Muscle layer of duodenum (tissue), 2 donors: ENCODE data around the gene FLNB.

Source experiments
- H3K27ac ChIP-seq: one replicate; pipeline ENCODE4 v1.7.0; 2013; ENCODE audit warnings: mild to moderate bottlenecking, low read length
- H3K27me3 ChIP-seq: one replicate; pipeline ENCODE4 v1.7.0; 2013; ENCODE audit warnings: low read depth, mild to moderate bottlenecking, control low read depth, low read length
- H3K36me3 ChIP-seq, 2 donors: one replicate each; pipeline ENCODE4 v1.7.0; 2013; ENCODE audit warnings: low read length in 2 of 2, control low read depth in 1 of 2, mild to moderate bottlenecking in 1 of 2; ENCODE audit not compliant: insufficient read depth in 2 of 2, control insufficient read depth in 1 of 2
- H3K4me1 ChIP-seq, 2 donors: one replicate each; pipeline ENCODE4 v1.7.0; 2013; ENCODE audit warnings: low read length in 2 of 2, mild to moderate bottlenecking in 2 of 2, control low read depth in 1 of 2, moderate library complexity in 1 of 2; ENCODE audit not compliant: insufficient read depth in 2 of 2, control insufficient read depth in 1 of 2
- H3K4me3 ChIP-seq, 2 donors: one replicate each; pipeline ENCODE4 v1.7.0; 2013; ENCODE audit warnings: low read length in 2 of 2, low read depth in 1 of 2, mild to moderate bottlenecking in 1 of 2
- H3K9me3 ChIP-seq, 2 donors: one replicate each; pipeline ENCODE4 v1.7.0; 2013; ENCODE audit warnings: low read length in 2 of 2, control low read depth in 1 of 2, mild to moderate bottlenecking in 1 of 2; ENCODE audit not compliant: control insufficient read depth in 1 of 2
- donor health status: healthy.

The FLNB gene

GRCh38 chr3:58137306-58137705, 129.1 kb downstream of the FLNB start:
- Histone ChIP-seq H3K9me3 (no peaks in the 10 kb centered on the region), H3K27me3 (no peaks in the 10 kb centered on the region), H3K4me1 (peaks cover 0 to 5% of the 10 kb centered on the region in 2 donors), H3K27ac (no peak overlapping the region), H3K4me3 (no peak overlapping the region), H3K36me3 (peaks cover 75 to 82% of the 10 kb centered on the region in 2 donors)

DNA sequence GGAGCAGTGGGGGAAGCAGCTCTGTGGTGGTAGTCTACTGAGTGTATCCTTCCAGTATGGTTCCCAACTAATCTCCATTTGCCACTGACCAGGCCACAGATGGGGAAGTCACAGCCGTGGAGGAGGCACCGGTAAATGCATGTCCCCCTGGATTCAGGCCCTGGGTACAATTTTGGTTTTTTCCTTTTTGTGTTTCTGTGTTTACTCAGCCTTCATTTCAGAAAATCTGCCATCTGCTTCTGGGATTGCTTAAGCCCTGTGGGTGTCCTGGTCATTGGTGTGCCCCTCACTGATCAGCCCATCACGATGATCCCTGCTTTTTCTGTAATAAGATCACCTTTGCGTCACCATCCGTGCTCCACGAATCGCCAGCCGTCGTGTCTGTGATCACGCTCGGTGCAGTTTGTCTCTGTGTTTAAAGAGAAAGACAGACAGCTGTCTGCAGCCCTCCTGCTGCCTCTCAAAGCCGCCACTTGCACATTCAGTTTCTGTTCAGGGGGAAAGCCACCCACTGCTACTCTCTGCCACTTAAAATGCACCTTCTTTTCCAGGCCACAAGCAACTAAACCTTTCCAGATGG, 133.6 kb downstream of the FLNB start:
- H3K27me3 ChIP-seq = no peaks in the 10 kb centered on the region
- no peak overlapping the region for H3K27ac ChIP-seq
- no peaks in the 10 kb centered on the region for H3K9me3 ChIP-seq
- H3K4me1 ChIP-seq = peaks cover 0 to 5% of the 10 kb centered on the region in 2 donors
- H3K4me3 ChIP-seq = no peak overlapping the region
- peaks cover 73 to 85% of the 10 kb centered on the region in 2 donors for H3K36me3 ChIP-seq

DNA sequence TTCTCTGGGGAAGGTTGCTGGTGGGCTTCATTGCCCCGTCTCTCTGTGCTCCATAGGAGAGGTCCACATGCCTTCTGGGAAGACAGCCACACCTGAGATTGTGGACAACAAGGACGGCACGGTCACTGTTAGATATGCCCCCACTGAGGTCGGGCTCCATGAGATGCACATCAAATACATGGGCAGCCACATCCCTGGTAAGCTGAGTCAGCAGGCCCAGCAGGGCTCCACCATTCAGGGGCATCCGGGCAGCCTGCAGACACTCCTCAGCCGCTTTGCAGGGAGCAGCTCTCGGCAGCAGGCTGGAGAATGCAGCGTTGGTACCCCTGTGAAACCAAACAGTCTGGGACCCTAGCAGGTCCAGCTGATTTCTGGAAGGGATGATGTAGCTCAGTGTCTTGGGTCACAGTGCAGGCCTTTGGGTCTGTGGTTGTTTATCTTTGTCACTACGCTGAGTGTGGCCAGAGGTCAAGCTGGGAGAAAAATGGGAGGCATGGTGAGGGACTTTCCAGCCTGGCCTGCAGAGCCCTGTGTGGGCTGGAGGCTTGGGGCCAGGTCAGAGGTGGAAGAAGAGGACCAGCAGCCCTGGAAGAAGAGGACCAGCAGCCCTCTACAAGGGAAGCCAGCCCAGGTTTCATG, 135.3 kb downstream of the FLNB start:
- Histone ChIP-seq H3K27ac (no peak overlapping the region), H3K4me3 (no peak overlapping the region), H3K9me3 (no peaks in the 10 kb centered on the region), H3K27me3 (no peaks in the 10 kb centered on the region), H3K36me3 (peaks cover 71 to 85% of the 10 kb centered on the region in 2 donors), H3K4me1 (peaks cover 0 to 5% of the 10 kb centered on the region in 2 donors)

- Histone ChIP-seq H3K27ac (no peak overlapping the region), H3K4me3 (no peak overlapping the region), H3K27me3 (no peaks in the 10 kb centered on the region), H3K9me3 (no peaks in the 10 kb centered on the region), H3K36me3 (peaks cover 74 to 88% of the 10 kb centered on the region in 2 donors), H3K4me1 (no peaks in the 10 kb centered on the region)
Measured at GRCh38 chr3:58144478-58145325, 136.5 kb downstream of the FLNB start.

GRCh38 chr3:58148049-58148448, 139.8 kb downstream of the FLNB start:
- H3K9me3 ChIP-seq = no peaks in the 10 kb centered on the region
- peaks cover 0 to 3% of the 10 kb centered on the region in 2 donors for H3K4me1 ChIP-seq
- peaks cover 73 to 87% of the 10 kb centered on the region in 2 donors for H3K36me3 ChIP-seq
- no peak overlapping the region for H3K4me3 ChIP-seq
- H3K27ac ChIP-seq = no peak overlapping the region
- H3K27me3 ChIP-seq = no peaks in the 10 kb centered on the region

- Histone ChIP-seq H3K27me3 (no peaks in the 10 kb centered on the region), H3K4me1 (peaks cover 0 to 3% of the 10 kb centered on the region in 2 donors), H3K27ac (no peak overlapping the region), H3K36me3 (peaks cover 79 to 84% of the 10 kb centered on the region in 2 donors), H3K9me3 (no peaks in the 10 kb centered on the region), H3K4me3 (no peak overlapping the region)
Measured at GRCh38 chr3:58150130-58150809, 142.0 kb downstream of the FLNB start.

- peaks cover 75 to 81% of the 10 kb centered on the region in 2 donors for H3K36me3 ChIP-seq
- H3K4me3 ChIP-seq = no peak overlapping the region
- H3K9me3 ChIP-seq = no peaks in the 10 kb centered on the region
- no peak overlapping the region for H3K27ac ChIP-seq
- no peaks in the 10 kb centered on the region for H3K27me3 ChIP-seq
- H3K4me1 ChIP-seq = peaks cover 0 to 3% of the 10 kb centered on the region in 2 donors
Measured at GRCh38 chr3:58150810-58151199, 142.6 kb downstream of the FLNB start.

DNA sequence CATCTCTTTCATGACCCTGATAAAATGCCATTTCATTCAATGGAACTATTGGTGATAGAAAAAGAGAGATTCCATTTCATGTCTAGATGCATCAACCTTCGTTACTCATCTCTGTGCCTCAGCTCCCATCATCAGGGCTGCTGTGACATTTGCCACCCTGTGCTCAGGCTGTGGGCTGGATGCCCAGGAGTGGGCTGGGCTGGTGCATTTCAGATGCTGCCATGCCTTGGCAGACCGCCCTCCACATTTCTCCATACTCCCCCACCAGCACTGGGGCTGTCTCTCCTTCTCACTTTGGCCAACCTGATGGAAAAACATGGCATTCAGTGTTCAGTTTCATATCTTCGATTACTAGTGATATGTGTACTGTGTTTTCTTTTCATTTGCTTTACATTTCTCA, 143.4 kb downstream of the FLNB start:
- no peaks in the 10 kb centered on the region for H3K9me3 ChIP-seq
- H3K4me3 ChIP-seq = no peak overlapping the region
- H3K27ac ChIP-seq = no peak overlapping the region
- peaks cover 74 to 78% of the 10 kb centered on the region in 2 donors for H3K36me3 ChIP-seq
- H3K4me1 ChIP-seq = peaks cover 0 to 3% of the 10 kb centered on the region in 2 donors
- H3K27me3 ChIP-seq = no peaks in the 10 kb centered on the region

- peaks cover 69 to 71% of the 10 kb centered on the region in 2 donors for H3K36me3 ChIP-seq
- H3K4me1 ChIP-seq = peaks cover 0 to 3% of the 10 kb centered on the region in 2 donors
- no peak overlapping the region for H3K4me3 ChIP-seq
- no peaks in the 10 kb centered on the region for H3K27me3 ChIP-seq
- H3K9me3 ChIP-seq = no peaks in the 10 kb centered on the region
- H3K27ac ChIP-seq = no peak overlapping the region
Measured at GRCh38 chr3:58152225-58153015, 144.2 kb downstream of the FLNB start.

GRCh38 chr3:58153371-58153770, 145.1 kb downstream of the FLNB start:
- Histone ChIP-seq H3K27me3 (no peaks in the 10 kb centered on the region), H3K36me3 (peaks cover 64 to 70% of the 10 kb centered on the region in 2 donors)

More at GRCh38 chr3:58153371-58153770, 145.1 kb downstream of the FLNB start:
- Histone ChIP-seq H3K9me3 (no peaks in the 10 kb centered on the region), H3K27ac (no peak overlapping the region), H3K4me1 (peaks cover 0 to 13% of the 10 kb centered on the region in 2 donors), H3K4me3 (no peak overlapping the region)
